ENCODE measurements around the gene HPCAL1.

Gene HPCAL1

GRCh38 chr2:10366601-10367270 lies 64.0 kb downstream of the HPCAL1 start:
- TF ChIP-seq CTCF (IDR thresholded peaks at IDR 0.05; ENCODE audit: low read depth, low read length) = no peak
- H3K4me3 ChIP-seq (ENCODE audit: low read depth, low read length) = no peak overlapping the region

- no peak for TF ChIP-seq CTCF (IDR thresholded peaks at IDR 0.05; ENCODE audit: low read depth, low read length)
- H3K4me3 ChIP-seq (ENCODE audit: low read depth, low read length) = no peak overlapping the region
These were observed 65.1 kb downstream of the HPCAL1 start for GRCh38 chr2:10367472-10368439.

- H3K4me3 ChIP-seq (ENCODE audit: low read depth, low read length) = no peak overlapping the region
- TF ChIP-seq CTCF (IDR thresholded peaks at IDR 0.05; ENCODE audit: low read depth, low read length) = no peak
These were observed 66.0 kb downstream of the HPCAL1 start for GRCh38 chr2:10368491-10369231.

GRCh38 chr2:10369269-10370255 lies 66.9 kb downstream of the HPCAL1 start:
- TF ChIP-seq CTCF (IDR thresholded peaks at IDR 0.05; ENCODE audit: low read depth, low read length) = no peak
- no peak overlapping the region for H3K4me3 ChIP-seq (ENCODE audit: low read depth, low read length)

GRCh38 chr2:10370390-10370789 lies 67.7 kb downstream of the HPCAL1 start:
- no peak for TF ChIP-seq CTCF (IDR thresholded peaks at IDR 0.05; ENCODE audit: low read depth, low read length)
- no peak overlapping the region for H3K4me3 ChIP-seq (ENCODE audit: low read depth, low read length)

GRCh38 chr2:10370895-10371294 lies 68.2 kb downstream of the HPCAL1 start:
- no peak overlapping the region for H3K4me3 ChIP-seq (ENCODE audit: low read depth, low read length)
- no peak for TF ChIP-seq CTCF (IDR thresholded peaks at IDR 0.05; ENCODE audit: low read depth, low read length)

All from WI38 (cell line).